Brain microvascular endothelial cell (primary cell): ENCODE results near the gene AMBRA1.

Experiments used
- DNase-seq: peaks from one replicate; pipeline ENCODE4 v3.0.0-alpha.2; 2020
- H3K27ac ChIP-seq: fragments of 250-450 bp; sonication (Bioruptor Pico); 2 replicates; pipeline ENCODE4 v1.5.1; 2020; ENCODE audit warnings: mild to moderate bottlenecking, moderate library complexity
- H3K27me3 ChIP-seq: fragments of 250-450 bp; sonication (Bioruptor Pico); replicated peaks from 2 replicates; pipeline ENCODE4 v1.5.1; 2020; ENCODE audit warnings: mild to moderate bottlenecking
- H3K36me3 ChIP-seq: fragments of 250-450 bp; sonication (Bioruptor Pico); replicated peaks from 2 replicates; pipeline ENCODE4 v1.5.1; 2020; ENCODE audit warnings: mild to moderate bottlenecking
- H3K4me3 ChIP-seq: 2 replicates; pipeline ENCODE4 v1.5.1; 2011; ENCODE audit warnings: low read depth, mild to moderate bottlenecking, control low read depth, low read length, moderate library complexity
- in situ Hi-C: cut with HindIII; loops from 2 replicates; pipeline ENCODE4 v1.10.0; 2017; ENCODE audit warnings: low sequenced_read_pairs, low pct_ligation_motif_present
- TF ChIP-seq, protein P1 (sequence below): IDR thresholded peaks from 2 replicates; pipeline ENCODE4 v1.5.1; 2011; ENCODE audit warnings: low read depth, mild to moderate bottlenecking, moderate library complexity, low read length, control low read depth, inconsistent platforms; ENCODE audit errors: missing control alignments

AMBRA1 gene

DNA sequence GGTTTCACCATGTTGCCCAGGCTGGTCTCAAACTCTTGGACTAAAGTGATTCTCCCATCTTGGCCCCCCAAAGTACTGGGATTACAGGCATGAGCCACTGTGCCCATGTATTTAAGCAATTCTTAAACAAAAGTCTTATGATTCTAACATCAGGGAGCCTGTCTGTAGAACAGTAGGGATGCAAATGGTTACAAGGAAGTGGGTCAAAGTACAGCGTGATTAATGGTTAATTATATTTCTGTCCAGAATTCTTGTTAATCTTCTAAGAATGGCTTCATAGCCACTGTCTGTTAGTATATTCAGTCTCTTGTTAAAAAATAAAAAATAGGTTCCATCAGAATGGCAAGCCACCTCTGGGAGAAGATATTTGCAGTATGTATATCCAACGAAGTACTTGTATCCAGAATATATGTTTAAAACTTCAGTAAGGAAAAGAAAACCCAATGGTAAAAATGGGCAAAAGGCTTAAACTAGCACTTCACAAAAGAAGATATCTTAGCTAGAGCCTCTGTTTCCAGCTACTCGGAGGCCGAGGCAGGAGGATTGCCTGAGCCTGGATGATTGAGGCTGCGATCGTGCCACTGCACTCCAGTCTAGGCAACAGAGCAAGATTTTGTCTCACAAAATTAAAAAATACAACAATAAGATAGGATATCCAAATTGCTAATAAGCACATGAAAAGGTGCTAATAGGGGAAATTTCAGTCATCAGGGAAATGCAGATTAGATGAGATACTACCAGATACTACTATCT lies 46.4 kb upstream of the AMBRA1 start:
- DNase-seq: no peak
- in situ Hi-C loops: no loop called here
- H3K36me3 ChIP-seq: peaks cover 9% of the 10 kb centered on the region

DNA sequence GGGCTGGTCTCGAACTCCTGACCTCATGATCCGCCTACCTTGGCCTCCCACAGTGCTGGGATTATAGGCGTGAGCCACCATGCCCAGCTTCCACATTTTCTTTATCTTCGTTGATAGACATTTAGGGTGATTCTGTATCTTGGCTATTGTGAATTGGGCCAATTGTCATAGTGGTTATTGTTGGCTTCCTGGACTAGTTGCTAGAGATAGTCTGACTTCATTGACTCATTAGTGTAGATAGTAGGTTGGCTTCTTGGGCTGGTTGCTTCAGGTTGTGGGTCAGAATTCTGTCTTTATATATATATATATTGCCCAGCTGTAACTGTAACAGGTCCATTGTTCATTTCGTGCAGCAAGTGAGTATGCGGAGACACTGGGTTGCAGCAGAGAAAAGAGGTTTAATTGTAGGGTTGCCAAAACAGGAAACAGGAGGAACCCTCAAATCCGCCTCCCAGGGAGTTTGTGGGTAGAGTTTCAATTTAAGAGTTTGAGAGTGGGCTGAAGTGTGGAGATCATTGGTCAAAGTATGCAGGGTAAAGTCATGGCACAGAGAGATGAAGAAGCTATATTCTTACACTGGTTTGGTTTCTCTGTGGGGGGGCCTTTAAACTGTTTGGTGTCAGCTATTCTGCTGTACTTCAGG lies 45.5 kb upstream of the AMBRA1 start:
- H3K27me3 ChIP-seq: no peaks in the 10 kb centered on the region
- H3K36me3 ChIP-seq: peaks cover 9% of the 10 kb centered on the region
- no peak overlapping the region for H3K27ac ChIP-seq
- in situ Hi-C loops: no loop called here
- H3K4me3 ChIP-seq: no peak overlapping the region
- TF ChIP-seq, protein P1, sequence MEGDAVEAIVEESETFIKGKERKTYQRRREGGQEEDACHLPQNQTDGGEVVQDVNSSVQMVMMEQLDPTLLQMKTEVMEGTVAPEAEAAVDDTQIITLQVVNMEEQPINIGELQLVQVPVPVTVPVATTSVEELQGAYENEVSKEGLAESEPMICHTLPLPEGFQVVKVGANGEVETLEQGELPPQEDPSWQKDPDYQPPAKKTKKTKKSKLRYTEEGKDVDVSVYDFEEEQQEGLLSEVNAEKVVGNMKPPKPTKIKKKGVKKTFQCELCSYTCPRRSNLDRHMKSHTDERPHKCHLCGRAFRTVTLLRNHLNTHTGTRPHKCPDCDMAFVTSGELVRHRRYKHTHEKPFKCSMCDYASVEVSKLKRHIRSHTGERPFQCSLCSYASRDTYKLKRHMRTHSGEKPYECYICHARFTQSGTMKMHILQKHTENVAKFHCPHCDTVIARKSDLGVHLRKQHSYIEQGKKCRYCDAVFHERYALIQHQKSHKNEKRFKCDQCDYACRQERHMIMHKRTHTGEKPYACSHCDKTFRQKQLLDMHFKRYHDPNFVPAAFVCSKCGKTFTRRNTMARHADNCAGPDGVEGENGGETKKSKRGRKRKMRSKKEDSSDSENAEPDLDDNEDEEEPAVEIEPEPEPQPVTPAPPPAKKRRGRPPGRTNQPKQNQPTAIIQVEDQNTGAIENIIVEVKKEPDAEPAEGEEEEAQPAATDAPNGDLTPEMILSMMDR: no peak
- no peak for DNase-seq

More for the DNA sequence above, 46.4 kb upstream of the AMBRA1 start:
- Histone ChIP-seq H3K27ac (no peak overlapping the region), H3K4me3 (no peak overlapping the region), H3K27me3 (no peaks in the 10 kb centered on the region)
- TF ChIP-seq, protein P1: no peak

DNA sequence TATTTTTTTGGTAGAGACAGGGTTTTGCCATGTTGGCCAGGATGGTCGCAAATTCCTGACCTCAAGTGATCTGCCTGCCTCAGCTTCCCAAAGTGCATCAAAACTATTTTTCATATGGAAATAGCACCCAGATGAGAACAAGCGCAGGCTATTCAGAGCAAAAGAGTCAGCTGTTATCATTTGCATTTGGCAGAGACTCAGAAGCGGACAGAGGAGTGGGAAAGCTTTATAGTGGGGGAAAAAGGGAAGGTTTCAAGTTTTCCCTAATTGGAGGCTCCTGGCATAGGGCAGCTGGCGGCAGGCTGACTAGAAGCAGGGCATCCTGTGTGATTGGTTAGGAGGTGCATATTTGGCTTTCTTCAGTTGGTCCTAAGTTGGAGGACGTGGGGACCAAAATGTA lies 43.7 kb upstream of the AMBRA1 start:
- TF ChIP-seq, protein P1: no peak
- in situ Hi-C loops: no loop called here
- Histone ChIP-seq H3K27me3 (no peaks in the 10 kb centered on the region), H3K4me3 (no peak overlapping the region), H3K27ac (no peak overlapping the region), H3K36me3 (peaks cover 10% of the 10 kb centered on the region)
- no peak for DNase-seq

DNA sequence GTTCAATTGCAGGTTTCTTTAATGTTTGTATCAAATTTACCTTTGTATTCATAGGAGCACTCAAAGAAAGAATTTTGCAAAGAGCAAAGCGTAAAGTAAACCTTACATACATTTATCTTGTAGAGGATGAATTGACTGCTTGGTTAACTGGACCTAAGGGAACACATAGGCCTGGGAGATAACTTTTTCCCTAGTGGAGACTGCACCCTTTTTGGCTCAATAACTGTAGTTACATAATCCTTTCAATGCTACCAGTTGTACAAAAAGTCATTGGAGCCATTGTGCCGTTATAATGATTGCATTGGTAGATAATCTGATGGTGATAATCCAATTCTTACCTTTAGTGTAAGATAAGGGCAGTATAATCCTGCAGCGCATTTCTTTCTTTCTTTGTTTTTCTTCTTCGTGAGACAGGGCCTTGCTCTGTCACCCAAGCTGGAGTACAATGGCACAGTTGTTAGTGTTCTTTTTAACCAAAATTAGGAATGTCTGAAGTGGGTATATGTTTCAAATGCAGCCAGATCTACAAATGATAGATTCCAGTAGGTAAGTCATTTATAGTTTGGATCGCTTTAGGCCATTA lies 41.8 kb upstream of the AMBRA1 start:
- no peaks in the 10 kb centered on the region for H3K27me3 ChIP-seq
- DNase-seq: no peak
- H3K36me3 ChIP-seq: peaks cover 9% of the 10 kb centered on the region
- in situ Hi-C loops: no loop called here
- H3K4me3 ChIP-seq: no peak overlapping the region
- H3K27ac ChIP-seq: no peak overlapping the region
- TF ChIP-seq, protein P1: no peak

DNA sequence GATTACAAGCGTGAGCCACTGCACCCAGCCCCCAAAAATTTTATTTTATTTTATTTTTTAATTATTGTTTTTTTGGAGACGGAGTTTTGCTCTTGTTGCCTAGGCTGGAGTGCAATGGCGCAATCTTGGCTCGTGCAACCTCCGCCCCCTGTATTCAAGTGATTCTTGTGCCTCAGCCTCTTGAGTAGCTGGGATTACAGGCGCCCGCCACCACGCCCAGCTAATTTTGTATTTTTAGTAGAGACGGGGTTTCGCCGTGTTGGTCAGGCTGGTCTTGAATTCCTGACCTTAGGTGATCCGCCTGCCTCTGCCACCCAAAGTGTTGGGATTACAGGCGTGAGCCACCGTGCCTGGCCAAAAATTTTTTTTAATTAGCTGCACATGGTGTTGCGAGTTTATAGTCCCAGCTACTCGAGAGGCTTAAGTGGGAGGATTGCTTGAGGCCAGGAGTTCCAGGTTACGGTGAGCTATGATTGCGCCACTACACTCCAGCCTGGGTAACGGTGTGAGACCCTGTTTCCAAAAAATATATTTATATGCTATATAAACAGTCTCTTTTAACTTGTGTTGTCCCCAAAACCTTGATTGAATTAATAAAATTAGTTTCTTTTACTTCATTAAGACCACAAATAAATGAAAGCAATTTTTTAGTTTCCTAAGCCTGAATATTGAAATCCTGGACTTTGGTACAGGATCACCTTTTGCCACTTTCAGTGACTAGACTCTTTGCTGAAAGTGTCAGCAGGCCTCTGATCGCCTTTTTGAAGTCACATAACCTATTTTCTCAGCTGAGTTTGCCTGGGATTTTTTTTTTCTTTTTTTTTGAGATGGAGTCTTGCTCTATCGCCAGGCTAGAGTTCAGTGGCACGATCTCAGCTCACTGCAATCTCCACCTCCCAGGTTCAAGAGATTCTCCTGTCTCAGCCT lies 39.7 kb upstream of the AMBRA1 start:
- Histone ChIP-seq H3K27me3 (no peaks in the 10 kb centered on the region), H3K36me3 (peaks cover 12% of the 10 kb centered on the region), H3K4me3 (no peak overlapping the region), H3K27ac (no peak overlapping the region)
- in situ Hi-C loops: no loop called here
- TF ChIP-seq, protein P1: no peak
- DNase-seq: no peak
